Natural killer cell (primary cell): ENCODE measurements around the gene PPIP5K2. TPM values are rescaled to one million over a fixed set of nuclear protein-coding genes. Genes with fewer than 3 reads are reported as not detected.

Experiments
- ATAC-seq, 3 donors: fragments of 150-1000 bp in 2 of 3; fragments of 200-7000 bp in 1 of 3; cut with Tn5 transposase; 1 replicate in 1 of 3; 2 replicates in 2 of 3; pipeline ENCODE4 v1.10.0; 2021; ENCODE audit warnings: mild to moderate bottlenecking in 2 of 3, moderate library complexity in 2 of 3
- DNase-seq, 2 donors: peaks; one replicate each; pipeline versions ENCODE4 v3.0.0 to v3.0.0-alpha.2; 2013 to 2021; ENCODE audit warnings: mixed read lengths in 1 of 2
- H3K27ac ChIP-seq: one replicate; pipeline ENCODE4 v1.5.1; 2013; ENCODE audit warnings: mild to moderate bottlenecking, low read length
- H3K27me3 ChIP-seq: one replicate; pipeline ENCODE4 v1.6.1; 2013; ENCODE audit warnings: low read length; ENCODE audit not compliant: control insufficient read depth, insufficient read depth
- H3K36me3 ChIP-seq: one replicate; pipeline ENCODE4 v1.6.1; 2013; ENCODE audit warnings: low read length; ENCODE audit not compliant: control insufficient read depth, insufficient read depth
- H3K4me1 ChIP-seq: one replicate; pipeline ENCODE4 v1.6.1; 2013; ENCODE audit warnings: low read length; ENCODE audit not compliant: control insufficient read depth, insufficient read depth
- H3K4me3 ChIP-seq: one replicate; pipeline ENCODE4 v1.5.1; 2013; ENCODE audit warnings: low read length
- H3K9me3 ChIP-seq: one replicate; pipeline ENCODE4 v1.6.1; 2013; ENCODE audit warnings: low read length; ENCODE audit not compliant: control insufficient read depth, insufficient read depth
- H3K27ac Mint-ChIP-seq, 2 donors: one replicate each; pipeline ENCODE4 v1.8.0; 2022; ENCODE audit warnings: mild to moderate bottlenecking in 2 of 2, mixed read lengths in 2 of 2, moderate library complexity in 1 of 2
- H3K27me3 Mint-ChIP-seq, 2 donors: one replicate each; pipeline ENCODE4 v1.8.0; 2022; ENCODE audit warnings: low read depth in 2 of 2, mixed read lengths in 2 of 2
- H3K36me3 Mint-ChIP-seq: one replicate; pipeline ENCODE4 v1.8.0; 2022; ENCODE audit warnings: mixed read lengths
- H3K4me1 Mint-ChIP-seq, 2 donors: one replicate each; pipeline ENCODE4 v1.8.0; 2022; ENCODE audit warnings: mixed read lengths in 2 of 2
- H3K4me3 Mint-ChIP-seq: one replicate; pipeline ENCODE4 v1.8.0; 2022; ENCODE audit warnings: mild to moderate bottlenecking, moderate library complexity, mixed read lengths
- H3K9me3 Mint-ChIP-seq, 2 donors: one replicate each; pipeline ENCODE4 v1.8.0; 2022; ENCODE audit warnings: mixed read lengths in 2 of 2
- CTCF ChIP-seq: fragments of 200-600 bp; IDR thresholded peaks from one replicate; pipeline ENCODE4 v1.8.0; 2022; ENCODE audit warnings: antibody characterized with exemption
- WGBS: methylation state at CpG from one replicate; pipeline ENCODE4 v1.1.7; 2013; ENCODE audit warnings: missing lambda C conversion rate; ENCODE audit not compliant: insufficient coverage; 5-methylcytosine and 5-hydroxymethylcytosine counted together
- intact Hi-C: fragments of 100-400 bp; cut with micrococcal nuclease; formaldehyde crosslinking; loops from one replicate; pipeline ENCODE4 v1.14.2; 2022
- total RNA-seq, 4 donors: library from RNA; stranded (reverse); fragments of 120-200 nt in 1 of 4; gene quantifications; one replicate each; pipeline versions ENCODE4 v1.2.3 to v1.2.4, GENCODE V29; 2013 to 2022

PPIP5K2 gene
- total RNA-seq, 3 donors from 2014 or later (not counting 1 experiment from before 2014, with no cell fraction given) = 71.4 to 85.3 (median 72.8) TPM

GRCh38 chr5:103228061-103228460 is 108.0 kb downstream of the PPIP5K2 start:
- H3K36me3 Mint-ChIP-seq = no peaks in the 10 kb centered on the region
- Histone ChIP-seq H3K27me3 (no peaks in the 10 kb centered on the region), H3K36me3 (no peaks in the 10 kb centered on the region), H3K9me3 (no peaks in the 10 kb centered on the region), H3K4me1 (peaks cover 4% of the 10 kb centered on the region), H3K4me3 (no peak overlapping the region), H3K27ac (no peak overlapping the region)
- H3K27me3 Mint-ChIP-seq = peaks cover 20 to 37% of the 10 kb centered on the region in 2 donors
- no peak for DNase-seq
- WGBS = 86% methylated on average over 4 of the region's 5 CpGs
- peaks cover 0 to 7% of the 10 kb centered on the region in 2 donors for H3K4me1 Mint-ChIP-seq
- no peak overlapping the region for H3K27ac Mint-ChIP-seq
- intact Hi-C loops = no loop called here
- no peaks in the 10 kb centered on the region for H3K9me3 Mint-ChIP-seq
- ATAC-seq = no peak
- no peak for TF ChIP-seq CTCF
- H3K4me3 Mint-ChIP-seq = no peak overlapping the region

- no peak for DNase-seq
- no peak for ATAC-seq
- Mint-ChIP-seq H3K9me3 (no peaks in the 10 kb centered on the region), H3K4me1 (peaks cover 0 to 7% of the 10 kb centered on the region in 2 donors), H3K27ac (no peak overlapping the region), H3K36me3 (no peaks in the 10 kb centered on the region), H3K27me3 (peaks cover 20 to 37% of the 10 kb centered on the region in 2 donors), H3K4me3 (no peak overlapping the region)
- H3K27me3 ChIP-seq = no peaks in the 10 kb centered on the region
- no peak for TF ChIP-seq CTCF
- no peak overlapping the region for H3K27ac ChIP-seq
- H3K36me3 ChIP-seq = no peaks in the 10 kb centered on the region
- 86% methylated on average over 1 of the region's 1 CpG for WGBS
- intact Hi-C loops = no loop called here
- no peak overlapping the region for H3K4me3 ChIP-seq
- H3K4me1 ChIP-seq = peaks cover 4% of the 10 kb centered on the region
- H3K9me3 ChIP-seq = no peaks in the 10 kb centered on the region
These were observed 108.5 kb downstream of the PPIP5K2 start for GRCh38 chr5:103228588-103228987.

- TF ChIP-seq CTCF = peak; percentile 77
These were observed 112.4 kb downstream of the PPIP5K2 start for GRCh38 chr5:103232393-103232999.

More at GRCh38 chr5:103232393-103232999, 112.4 kb downstream of the PPIP5K2 start:
- no peaks in the 10 kb centered on the region for H3K36me3 Mint-ChIP-seq
- peaks cover 14 to 18% of the 10 kb centered on the region in 2 donors for H3K27me3 Mint-ChIP-seq
- no peaks in the 10 kb centered on the region for H3K9me3 ChIP-seq
- DNase-seq (peak in 1 of 2 donors; percentile 61), ATAC-seq (peak; percentile 62 to 81 (median 79))
- no peaks in the 10 kb centered on the region for H3K36me3 ChIP-seq
- WGBS = 100% methylated on average over 4 of the region's 7 CpGs
- intact Hi-C loops = loop anchor here (1.0 kb wide), 1 partner anchor 243 kb away; no protein-coding TSS in a partner anchor
- no peak overlapping the region for H3K4me3 Mint-ChIP-seq
- no peaks in the 10 kb centered on the region for H3K4me1 ChIP-seq
- H3K4me1 Mint-ChIP-seq = no peaks in the 10 kb centered on the region
- no peak overlapping the region for H3K4me3 ChIP-seq
- no peak overlapping the region for H3K27ac Mint-ChIP-seq
- no peak overlapping the region for H3K27ac ChIP-seq
- H3K27me3 ChIP-seq = peaks cover under 1% of the 10 kb centered on the region
- H3K9me3 Mint-ChIP-seq = no peaks in the 10 kb centered on the region
